HFF-Myc (cell line): ENCODE data around the gene CDC25C.

ENCODE experiments used
- DNase-seq: peaks from one replicate; pipeline ENCODE4 v3.0.0-alpha.2; 2011; ENCODE audit warnings: low read depth; ENCODE audit errors: extremely low read depth
- H3K4me3 ChIP-seq: replicated peaks from 2 replicates; pipeline ENCODE4 v1.5.1; 2011; ENCODE audit warnings: low read depth, mild to moderate bottlenecking, control low read depth, low read length
- CTCF ChIP-seq: IDR thresholded peaks from 2 replicates; pipeline ENCODE4 v1.5.1; 2012; ENCODE audit warnings: mild to moderate bottlenecking, low read depth, low read length, control low read depth; ENCODE audit errors: missing control alignments

Gene CDC25C

GRCh38 chr5:138316355-138316754 is 15.2 kb downstream of the CDC25C start:
- no peak for DNase-seq
- TF ChIP-seq CTCF: no peak
- H3K4me3 ChIP-seq: no peak overlapping the region

GRCh38 chr5:138315751-138316278 is 15.8 kb downstream of the CDC25C start:
- no peak for TF ChIP-seq CTCF
- H3K4me3 ChIP-seq: no peak overlapping the region
- no peak for DNase-seq

- DNase-seq: no peak
- H3K4me3 ChIP-seq: no peak overlapping the region
- no peak for TF ChIP-seq CTCF
Observed at GRCh38 chr5:138305797-138306196, 25.8 kb downstream of the CDC25C start.

GRCh38 chr5:138303372-138303771 is 28.2 kb downstream of the CDC25C start:
- peak; percentile 22 for DNase-seq
- no peak for TF ChIP-seq CTCF
- no peak overlapping the region for H3K4me3 ChIP-seq

GRCh38 chr5:138289296-138289695 is 42.3 kb downstream of the CDC25C start:
- TF ChIP-seq CTCF: no peak
- H3K4me3 ChIP-seq: no peak overlapping the region
- DNase-seq: no peak

- no peak for TF ChIP-seq CTCF
- H3K4me3 ChIP-seq: no peak overlapping the region
- DNase-seq: no peak
Observed at GRCh38 chr5:138287246-138287645, 44.4 kb downstream of the CDC25C start.

GRCh38 chr5:138282920-138283742 is 48.5 kb downstream of the CDC25C start:
- DNase-seq: peak; percentile 31
- TF ChIP-seq CTCF: peak; percentile 59
- no peak overlapping the region for H3K4me3 ChIP-seq
